ENCODE data around the gene RAD51. TPM values are rescaled to one million over a fixed set of nuclear protein-coding genes. Genes with fewer than 3 reads are reported as not detected.

RAD51 gene
- total and polyA plus RNA-seq, 9 donors = 0.41 to 2.5 (median 0.73) TPM; not detected in 3

- no peak for DNase-seq
- H3K27me3 ChIP-seq = no peaks in the 10 kb centered on the region
- TF ChIP-seq CTCF (IDR thresholded peaks at IDR 0.05) (no peak), POLR2A (IDR thresholded peaks at IDR 0.05) (no peak), EP300 (IDR thresholded peaks at IDR 0.05) (no peak)
- no peaks in the 10 kb centered on the region for H3K36me3 ChIP-seq
- 71 to 80% (median 76%) methylated on average over 11 of the region's 11 CpGs for WGBS, 3 donors
- intact Hi-C loops (cut with DNase I) = loop anchor here in 1 of 4 donors (10.0 kb wide), 1 partner anchor 199 kb away; the partner anchor contains the start of gene VPS18
- H3K9me3 ChIP-seq = no peaks in the 10 kb centered on the region
- peaks cover 8% of the 10 kb centered on the region for H3K4me1 ChIP-seq (ENCODE audit: insufficient read depth)
- no peak overlapping the region for H3K4me3 ChIP-seq
- no peak overlapping the region for H3K27ac ChIP-seq
Observed at GRCh38 chr15:40696228-40696627, 1.3 kb downstream of the RAD51 start.

GRCh38 chr15:40697916-40698315, 2.9 kb downstream of the RAD51 start:
- TF ChIP-seq EP300 (IDR thresholded peaks at IDR 0.05) (no peak), POLR2A (IDR thresholded peaks at IDR 0.05) (no peak), CTCF (IDR thresholded peaks at IDR 0.05) (no peak)
- intact Hi-C loops (cut with DNase I) = loop anchor here in 1 of 4 donors (10.0 kb wide), 1 partner anchor 197 kb away; the partner anchor contains the start of gene VPS18
- H3K27ac ChIP-seq = no peak overlapping the region
- no peaks in the 10 kb centered on the region for H3K9me3 ChIP-seq
- no peak for DNase-seq
- no peaks in the 10 kb centered on the region for H3K36me3 ChIP-seq
- WGBS, 3 donors = 95 to 98% (median 95%) methylated on average over 7 of the region's 7 CpGs
- H3K27me3 ChIP-seq = no peaks in the 10 kb centered on the region
- H3K4me1 ChIP-seq (ENCODE audit: insufficient read depth) = peaks cover 8% of the 10 kb centered on the region
- no peak overlapping the region for H3K4me3 ChIP-seq

- H3K27me3 ChIP-seq = no peaks in the 10 kb centered on the region
- no peak overlapping the region for H3K4me3 ChIP-seq
- WGBS, 3 donors = 90 to 93% (median 92%) methylated on average over 7 of the region's 7 CpGs
- no peak for DNase-seq
- intact Hi-C loops (cut with DNase I) = no loop called here
- H3K36me3 ChIP-seq = no peaks in the 10 kb centered on the region
- TF ChIP-seq CTCF (IDR thresholded peaks at IDR 0.05) = no peak
- TF ChIP-seq POLR2A (IDR thresholded peaks at IDR 0.05) = no peak
- TF ChIP-seq EP300 (IDR thresholded peaks at IDR 0.05) = no peak
- no peak overlapping the region for H3K27ac ChIP-seq
- H3K9me3 ChIP-seq = no peaks in the 10 kb centered on the region
- H3K4me1 ChIP-seq (ENCODE audit: insufficient read depth) = no peaks in the 10 kb centered on the region
Observed at GRCh38 chr15:40702077-40702476, 7.1 kb downstream of the RAD51 start.

- TF ChIP-seq EP300 (IDR thresholded peaks at IDR 0.05) (no peak), CTCF (IDR thresholded peaks at IDR 0.05) (no peak)
- H3K4me1 ChIP-seq (ENCODE audit: insufficient read depth) = no peaks in the 10 kb centered on the region
- intact Hi-C loops (cut with DNase I) = no loop called here
- 95 to 100% (median 96%) methylated on average over 2 of the region's 2 CpGs for WGBS, 3 donors
- no peaks in the 10 kb centered on the region for H3K9me3 ChIP-seq
- no peak for DNase-seq
- no peaks in the 10 kb centered on the region for H3K36me3 ChIP-seq
- H3K27me3 ChIP-seq = no peaks in the 10 kb centered on the region
- H3K4me3 ChIP-seq = no peak overlapping the region
- H3K27ac ChIP-seq = no peak overlapping the region
Observed at GRCh38 chr15:40706121-40706520, 11.1 kb downstream of the RAD51 start.

Data from ovary (tissue), 9 donors.